DND-41 (cell line): ENCODE data around the gene OLFML1.

Experiments used
- ATAC-seq: fragments of 200-7000 bp; cut with Tn5 transposase; 3 replicates; pipeline ENCODE4 v1.9.1; 2021; ENCODE audit warnings: low read depth; ENCODE audit not compliant: insufficient read depth
- DNase-seq: peaks from one replicate; pipeline ENCODE4 v3.0.0-alpha.2; 2020
- H2AFZ ChIP-seq: 2 replicates; pipeline ENCODE4 v1.6.0; 2012; ENCODE audit warnings: low read depth, low read length
- H3K27ac ChIP-seq: 2 replicates; pipeline ENCODE4 v1.5.1; 2012; ENCODE audit warnings: low read length, inconsistent platforms
- H3K27me3 ChIP-seq: fragments of 200-600 bp; sonication (generic); 2 replicates; pipeline ENCODE4 v1.6.0; 2012; ENCODE audit warnings: low read length, mild to moderate bottlenecking, inconsistent platforms; ENCODE audit not compliant: insufficient read depth, poor library complexity
- H3K36me3 ChIP-seq: 2 replicates; pipeline ENCODE4 v1.5.1; 2012; ENCODE audit warnings: low read length, inconsistent platforms; ENCODE audit not compliant: insufficient read depth
- H3K4me1 ChIP-seq: 2 replicates; pipeline ENCODE4 v1.5.1; 2012; ENCODE audit warnings: mild to moderate bottlenecking, low read length; ENCODE audit not compliant: insufficient read depth
- H3K4me2 ChIP-seq: 2 replicates; pipeline ENCODE4 v1.6.0; 2012; ENCODE audit warnings: mild to moderate bottlenecking, moderate library complexity, low read length, inconsistent platforms; ENCODE audit not compliant: insufficient read depth
- H3K4me3 ChIP-seq, 2 experiments: fragments of 200-600 bp in 1 of 2; shearing (Covaris generic) in 1 of 2; 2 replicates each; pipeline ENCODE4 v1.5.1; 2012 to 2016; ENCODE audit warnings: inconsistent platforms in 2 of 2, low read length in 2 of 2, mild to moderate bottlenecking in 2 of 2, low read depth in 1 of 2, moderate library complexity in 1 of 2
- H3K79me2 ChIP-seq: 2 replicates; pipeline ENCODE4 v1.6.0; 2012; ENCODE audit warnings: low read length, inconsistent platforms; ENCODE audit not compliant: insufficient read depth
- H3K9ac ChIP-seq: 2 replicates; pipeline ENCODE4 v1.6.0; 2012; ENCODE audit warnings: low read depth, mild to moderate bottlenecking, inconsistent platforms, low read length, moderate library complexity
- H3K9me3 ChIP-seq: 2 replicates; pipeline ENCODE4 v1.5.1; 2012; ENCODE audit warnings: low read length, moderate library complexity, mild to moderate bottlenecking, inconsistent platforms; ENCODE audit not compliant: insufficient read depth, severe bottlenecking
- H4K20me1 ChIP-seq: 2 replicates; pipeline ENCODE4 v1.6.0; 2012; ENCODE audit warnings: low read length; ENCODE audit not compliant: insufficient read depth
- CTCF ChIP-seq: IDR thresholded peaks from 2 replicates; pipeline ENCODE4 v1.5.1; 2012; ENCODE audit warnings: borderline replicate concordance, low read length, moderate library complexity, mild to moderate bottlenecking; ENCODE audit not compliant: poor library complexity, severe bottlenecking; ENCODE audit errors: extremely low read depth
- EZH2 ChIP-seq: IDR thresholded peaks from 3 replicates; pipeline ENCODE4 v1.6.1; 2012; ENCODE audit warnings: borderline replicate concordance, low read depth, mild to moderate bottlenecking, moderate library complexity, low read length, inconsistent platforms; ENCODE audit not compliant: severe bottlenecking

Gene OLFML1

GRCh38 chr11:7522121-7522520, 36.8 kb downstream of the OLFML1 start:
- no peaks in the 10 kb centered on the region for H4K20me1 ChIP-seq
- ATAC-seq, result no peak
- no peaks in the 10 kb centered on the region for H3K9me3 ChIP-seq
- TF ChIP-seq CTCF (no peak), EZH2 (no peak)
- no peaks in the 10 kb centered on the region for H3K36me3 ChIP-seq
- no peak overlapping the region for H3K4me3 ChIP-seq
- H3K27me3 ChIP-seq, result no peaks in the 10 kb centered on the region
- H2AFZ ChIP-seq, result no peak overlapping the region
- H3K4me1 ChIP-seq, result no peaks in the 10 kb centered on the region
- DNase-seq, result no peak
- H3K79me2 ChIP-seq, result no peaks in the 10 kb centered on the region
- no peak overlapping the region for H3K4me2 ChIP-seq
- no peak overlapping the region for H3K9ac ChIP-seq
- H3K27ac ChIP-seq, result no peak overlapping the region

GRCh38 chr11:7522546-7522945, 37.2 kb downstream of the OLFML1 start:
- DNase-seq (no peak), ATAC-seq (no peak)
- no peaks in the 10 kb centered on the region for H3K27me3 ChIP-seq
- H3K79me2 ChIP-seq, result no peaks in the 10 kb centered on the region
- H3K4me2 ChIP-seq, result no peak overlapping the region
- no peak overlapping the region for H2AFZ ChIP-seq
- H3K36me3 ChIP-seq, result no peaks in the 10 kb centered on the region
- no peak overlapping the region for H3K27ac ChIP-seq
- TF ChIP-seq CTCF (no peak), EZH2 (no peak)
- H3K4me1 ChIP-seq, result no peaks in the 10 kb centered on the region
- H4K20me1 ChIP-seq, result no peaks in the 10 kb centered on the region
- no peaks in the 10 kb centered on the region for H3K9me3 ChIP-seq
- no peak overlapping the region for H3K9ac ChIP-seq
- no peak overlapping the region for H3K4me3 ChIP-seq

GRCh38 chr11:7523416-7524210, 38.3 kb downstream of the OLFML1 start:
- Histone ChIP-seq H3K36me3 (no peaks in the 10 kb centered on the region), H3K9me3 (no peaks in the 10 kb centered on the region), H4K20me1 (no peaks in the 10 kb centered on the region), H3K4me2 (no peak overlapping the region), H3K9ac (no peak overlapping the region), H3K27ac (no peak overlapping the region), H3K4me3 (no peak overlapping the region), H3K4me1 (no peaks in the 10 kb centered on the region), H3K27me3 (no peaks in the 10 kb centered on the region), H3K79me2 (no peaks in the 10 kb centered on the region), H2AFZ (no peak overlapping the region)
- ATAC-seq (no peak), DNase-seq (no peak)
- no peak for TF ChIP-seq CTCF
- TF ChIP-seq EZH2, result no peak
